H1 (cell line): Measurements from ENCODE around the gene ACTN3. TPM values are rescaled to one million over a fixed set of nuclear protein-coding genes. Genes with fewer than 3 reads are reported as not detected.

ENCODE experiments used
- CTCF ChIA-PET: fragments of 300-600 bp; sonication (Branson Sonifier 250); formaldehyde crosslinking; loops from one replicate; lab custom pipeline; 2021; ENCODE audit not compliant: partially characterized antibody; lab: Charles Lee
- POLR2A ChIA-PET: fragments of 300-600 bp; sonication (Branson Sonifier 250); formaldehyde crosslinking; loops from one replicate; lab custom pipeline; 2021; ENCODE audit warnings: inconsistent platforms; ENCODE audit not compliant: partially characterized antibody; lab: Charles Lee
- DNase-seq, 2 experiments: peaks; one replicate each; pipeline versions ENCODE4 v3.0.0 to v3.0.0-alpha.2; 2010 to 2022; ENCODE audit warnings: low spot score in 2 of 2, low read depth in 1 of 2, mixed read lengths in 1 of 2
- FAIRE-seq: peaks from 2 replicates; lab custom pipeline; 2011; peaks lifted over from hg19 to GRCh38; lab: Jason Lieb, UNC
- H2AFZ ChIP-seq: 2 replicates; pipeline ENCODE4 v1.8.1; 2012; ENCODE audit warnings: low read length, inconsistent platforms
- H2AK5ac ChIP-seq: 2 replicates; pipeline ENCODE4 v1.6.1; 2013; ENCODE audit warnings: low read depth, low read length
- H2BK120ac ChIP-seq: replicated peaks from 2 replicates; pipeline ENCODE3; 2013; ENCODE audit warnings: low read depth, low read length, inconsistent platforms
- H2BK12ac ChIP-seq: 2 replicates; pipeline ENCODE4 v1.6.1; 2013; ENCODE audit warnings: low read depth, low read length
- H2BK15ac ChIP-seq: 2 replicates; pipeline ENCODE4 v1.6.1; 2013; ENCODE audit warnings: low read length
- H2BK20ac ChIP-seq: 2 replicates; pipeline ENCODE4 v1.6.1; 2013; ENCODE audit warnings: low read length
- H2BK5ac ChIP-seq: 2 replicates; pipeline ENCODE4 v1.6.1; 2013; ENCODE audit warnings: low read depth, low read length
- H3K14ac ChIP-seq: 2 replicates; pipeline ENCODE4 v1.6.1; 2013; ENCODE audit warnings: inconsistent platforms; ENCODE audit not compliant: insufficient read length
- H3K18ac ChIP-seq: 2 replicates; pipeline ENCODE4 v1.6.1; 2013; ENCODE audit warnings: low read length; ENCODE audit errors: extremely low read depth
- H3K23ac ChIP-seq: 2 replicates; pipeline ENCODE4 v1.6.1; 2013; ENCODE audit warnings: inconsistent platforms; ENCODE audit not compliant: insufficient read length
- H3K23me2 ChIP-seq: 2 replicates; pipeline ENCODE4 v1.6.1; 2013; ENCODE audit warnings: low read depth, low read length
- H3K27ac ChIP-seq: 2 replicates; pipeline ENCODE4 v1.6.1; 2011; ENCODE audit warnings: low read depth, low read length, inconsistent platforms
- H3K27me3 ChIP-seq, 4 experiments: replicated peaks in 1 of 4; 1 replicate in 1 of 4; 2 replicates in 3 of 4; pipeline versions ENCODE4 v1.6.1 to v1.8.1; 2011 to 2013; ENCODE audit warnings: low read length in 3 of 4, mild to moderate bottlenecking in 3 of 4, inconsistent platforms in 2 of 4, mixed read lengths in 2 of 4, moderate library complexity in 1 of 4; ENCODE audit not compliant: control insufficient read depth in 3 of 4, insufficient read depth in 3 of 4; ENCODE audit errors: extremely low read depth in 1 of 4
- H3K36me3 ChIP-seq, 4 experiments: 2 replicates each; pipeline versions ENCODE4 v1.6.1 to v1.8.1; 2011 to 2013; ENCODE audit warnings: mild to moderate bottlenecking in 4 of 4, low read length in 3 of 4, moderate library complexity in 2 of 4, control low read depth in 1 of 4, inconsistent platforms in 1 of 4; ENCODE audit not compliant: insufficient read depth in 4 of 4, control insufficient read depth in 2 of 4
- H3K4ac ChIP-seq: replicated peaks from 2 replicates; pipeline ENCODE3; 2013; ENCODE audit warnings: low read length, low read depth, mixed read lengths, inconsistent platforms; ENCODE audit not compliant: insufficient read length
- H3K4me1 ChIP-seq, 4 experiments: replicated peaks in 1 of 4; 1 replicate in 1 of 4; 2 replicates in 3 of 4; pipeline versions ENCODE4 v1.6.1 to v1.8.1; 2011 to 2013; ENCODE audit warnings: low read length in 3 of 4, inconsistent platforms in 2 of 4, mixed read lengths in 1 of 4; ENCODE audit not compliant: insufficient read depth in 4 of 4, control insufficient read depth in 3 of 4
- H3K4me2 ChIP-seq, 2 experiments: 2 replicates each; pipeline versions ENCODE4 v1.6.1 to v1.8.1; 2011 to 2013; ENCODE audit warnings: low read depth in 2 of 2, low read length in 2 of 2, control low read depth in 1 of 2, inconsistent platforms in 1 of 2, mild to moderate bottlenecking in 1 of 2; ENCODE audit not compliant: insufficient read depth in 1 of 2
- H3K4me3 ChIP-seq, 4 experiments: fragments of 200-600, 300-600 bp in 1 of 4; sonication (generic), shearing (Covaris generic), sonication (Bioruptor Twin) in 1 of 4; 2 replicates each; pipeline versions ENCODE4 v1.5.1 to v1.8.1; 2011 to 2016; ENCODE audit warnings: low read length in 4 of 4, low read depth in 3 of 4, control low read depth in 2 of 4, inconsistent platforms in 2 of 4, mild to moderate bottlenecking in 2 of 4, mixed read lengths in 1 of 4, moderate library complexity in 1 of 4; ENCODE audit not compliant: insufficient read depth in 2 of 4; ENCODE audit errors: extremely low read depth in 1 of 4
- H3K56ac ChIP-seq: replicated peaks from 2 replicates; pipeline ENCODE3; 2013; ENCODE audit warnings: low read depth, mild to moderate bottlenecking, mixed read lengths, low read length, inconsistent platforms; ENCODE audit not compliant: insufficient read length
- H3K79me1 ChIP-seq: 2 replicates; pipeline ENCODE4 v1.6.1; 2013; ENCODE audit warnings: low read depth, low read length, control low read depth
- H3K79me2 ChIP-seq, 2 experiments: 2 replicates each; pipeline versions ENCODE4 v1.6.1 to v1.8.1; 2012 to 2013; ENCODE audit warnings: low read length in 2 of 2, mild to moderate bottlenecking in 2 of 2, inconsistent platforms in 1 of 2; ENCODE audit not compliant: insufficient read depth in 2 of 2, control insufficient read depth in 1 of 2
- H3K9ac ChIP-seq, 4 experiments: replicated peaks in 1 of 4; 1 replicate in 1 of 4; 2 replicates in 3 of 4; pipeline versions ENCODE4 v1.6.1 to v1.8.1; 2011 to 2013; ENCODE audit warnings: low read depth in 3 of 4, low read length in 3 of 4, control low read depth in 2 of 4, mild to moderate bottlenecking in 2 of 4, moderate library complexity in 2 of 4, inconsistent platforms in 1 of 4; ENCODE audit errors: extremely low read depth in 1 of 4
- H3K9me3 ChIP-seq, 2 experiments: 2 replicates each; pipeline versions ENCODE4 v1.6.1 to v1.8.1; 2012 to 2013; ENCODE audit warnings: mild to moderate bottlenecking in 2 of 2, moderate library complexity in 2 of 2, control low read depth in 1 of 2, inconsistent platforms in 1 of 2, low read depth in 1 of 2, low read length in 1 of 2, mixed read lengths in 1 of 2; ENCODE audit not compliant: insufficient read depth in 2 of 2
- H4K20me1 ChIP-seq, 2 experiments: replicated peaks in 1 of 2; 2 replicates each; pipeline versions ENCODE3 to v1.8.1; 2011 to 2013; ENCODE audit warnings: inconsistent platforms in 2 of 2, low read length in 2 of 2, mild to moderate bottlenecking in 1 of 2; ENCODE audit not compliant: insufficient read depth in 2 of 2, control insufficient read depth in 1 of 2
- H4K5ac ChIP-seq: 2 replicates; pipeline ENCODE4 v1.6.1; 2013; ENCODE audit warnings: low read length, low read depth, mixed read lengths, inconsistent platforms; ENCODE audit not compliant: insufficient read length
- H4K8ac ChIP-seq: 2 replicates; pipeline ENCODE4 v1.8.0; 2013; ENCODE audit warnings: mild to moderate bottlenecking, moderate library complexity, low read length, inconsistent platforms; ENCODE audit not compliant: insufficient read depth; ENCODE audit errors: extremely low read depth
- H4K91ac ChIP-seq: replicated peaks from 2 replicates; pipeline ENCODE3; 2013; ENCODE audit warnings: low read length, mixed read lengths, inconsistent platforms; ENCODE audit not compliant: insufficient read length
- ATF3 ChIP-seq: IDR thresholded peaks from 2 replicates; pipeline ENCODE4 v1.6.1; 2011; ENCODE audit warnings: low read depth, mild to moderate bottlenecking, low read length; ENCODE audit not compliant: insufficient read depth
- EGR1 ChIP-seq: IDR thresholded peaks from 2 replicates; pipeline ENCODE4 v1.6.1; 2011; ENCODE audit warnings: low read depth, low read length, borderline replicate concordance
- FOSL1 ChIP-seq: IDR thresholded peaks from 2 replicates; pipeline ENCODE4 v1.6.1; 2011; ENCODE audit warnings: mild to moderate bottlenecking, low read depth, low read length, moderate library complexity; ENCODE audit not compliant: insufficient read depth
- GABPA ChIP-seq: IDR thresholded peaks from 2 replicates; pipeline ENCODE4 v1.6.1; 2011; ENCODE audit warnings: mild to moderate bottlenecking, low read length, moderate library complexity, borderline replicate concordance; ENCODE audit not compliant: insufficient read depth
- JUN ChIP-seq: IDR thresholded peaks from 2 replicates; pipeline ENCODE4 v1.6.1; 2011; ENCODE audit warnings: low read depth, mild to moderate bottlenecking, improper control_type of control experiment, low read length
- KDM1A ChIP-seq: fragments of 200-600, 300-600 bp; sonication (generic); IDR thresholded peaks from 2 replicates; pipeline ENCODE4 v1.7.1; 2016; ENCODE audit warnings: mild to moderate bottlenecking, low read length, borderline replicate concordance
- NRF1 ChIP-seq: IDR thresholded peaks from 2 replicates; pipeline ENCODE4 v1.6.1; 2011; ENCODE audit warnings: mild to moderate bottlenecking, low read depth, low read length, improper control_type of control experiment
- POU5F1 ChIP-seq: IDR thresholded peaks from 2 replicates; pipeline ENCODE4 v1.6.1; 2011; ENCODE audit warnings: low read depth, mild to moderate bottlenecking, low read length, moderate library complexity
- RXRA ChIP-seq: IDR thresholded peaks from 2 replicates; pipeline ENCODE4 v1.6.1; 2011; ENCODE audit warnings: low read depth, mild to moderate bottlenecking, low read length, moderate library complexity; ENCODE audit not compliant: insufficient read depth
- SAP30 ChIP-seq: fragments of 300-600 bp; sonication (generic); IDR thresholded peaks from 2 replicates; pipeline ENCODE4 v1.7.1; 2012; ENCODE audit warnings: low read length, moderate library complexity, mild to moderate bottlenecking, inconsistent platforms; ENCODE audit not compliant: insufficient read depth, insufficient replicate concordance
- SIX5 ChIP-seq: IDR thresholded peaks from 2 replicates; pipeline ENCODE4 v1.6.1; 2011; ENCODE audit warnings: mild to moderate bottlenecking, low read depth, low read length
- TAF1 ChIP-seq: IDR thresholded peaks from 2 replicates; pipeline ENCODE4 v1.6.1; 2011; ENCODE audit warnings: mild to moderate bottlenecking, low read depth, low read length
- TEAD4 ChIP-seq: IDR thresholded peaks from 2 replicates; pipeline ENCODE4 v1.6.1; 2012; ENCODE audit warnings: low read depth, low read length, inconsistent platforms, mixed read lengths
- whole genome bisulfite sequencing, 2 experiments: shearing (Covaris generic) in 1 of 2; methylation state at CpG; one replicate each; pipeline versions ENCODE4 v1.1.6 to v1.1.7; 2013 to 2015; ENCODE audit warnings: low lambda C conversion rate in 2 of 2, mixed read lengths in 2 of 2, inconsistent platforms in 1 of 2, low coverage in 1 of 2, missing lambda C conversion rate in 1 of 2; ENCODE audit not compliant: insufficient replicate concordance in 2 of 2, insufficient coverage in 1 of 2, insufficient read length in 1 of 2; ENCODE audit errors: extremely low coverage in 1 of 2, missing lambda C conversion rate in 1 of 2; 5-methylcytosine and 5-hydroxymethylcytosine counted together
- polyA plus RNA-seq, 7 experiments: library from polyadenylated mRNA; depleted of rRNA in 3 of 7; stranded (reverse) in 5 of 7; unstranded in 2 of 7; fragments of >200 nt in 5 of 7; fragments of 200-250 nt in 2 of 7; gene quantifications; 1 replicate in 5 of 7; 2 replicates in 1 of 7; 4 replicates in 1 of 7; pipeline versions ENCODE4 v1.2.1 to v1.2.3, GENCODE V29; 2011 to 2013; ENCODE audit warnings: missing spikeins in 2 of 7, mixed read lengths in 2 of 7
- total RNA-seq: library from RNA; stranded (reverse); fragmentation: NEBNext Ultra II Directional; extraction: Animal tissue kit (Norgen Biotek cat#: 25700); gene quantifications from 2 replicates; pipeline ENCODE4 v1.2.1, GENCODE V29; 2021

The ACTN3 gene
- total and polyA plus RNA-seq, 2 of the 8 experiments (the other 6 are each of a cell fraction or from before 2014, with no cell fraction given), result 30.8 to 36.7 TPM

- H3K9ac ChIP-seq, result no peak overlapping the region
- no peaks in the 10 kb centered on the region for H3K79me2 ChIP-seq
- H3K36me3 ChIP-seq, result peaks cover 18 to 51% (median 44%) of the 10 kb centered on the region in 4 experiments
- H3K79me1 ChIP-seq, result no peaks in the 10 kb centered on the region
- peaks cover 0 to 2% (median 0%) of the 10 kb centered on the region in 4 experiments; a peak in 1 of 7 replicates for H3K4me1 ChIP-seq
- H3K14ac ChIP-seq, result no peak overlapping the region
- H3K27ac ChIP-seq, result no peak overlapping the region
- ChIA-PET CTCF (interaction anchor here (0.6 to 3.5 kb wide), 11 partner anchors 8 to 277 kb away, joined by 3 to 12 read pairs (median 3); partner anchors contain the start of genes ACTN3, RBM4B and ZDHHC24), POLR2A (interaction anchor here (1.0 to 7.4 kb wide), 9 partner anchors 9 to 116 kb away, joined by 3 to 54 read pairs (median 3); partner anchors contain the start of genes ACTN3, DPP3, RBM14 and RBM4B)
- H3K23me2 ChIP-seq, result no peaks in the 10 kb centered on the region
- H3K23ac ChIP-seq, result no peak overlapping the region
- H2BK15ac ChIP-seq, result no peak overlapping the region
- no peaks in the 10 kb centered on the region for H3K27me3 ChIP-seq
- H4K8ac ChIP-seq, result no peak overlapping the region
- DNase-seq, result no peak
- H2BK12ac ChIP-seq, result no peak overlapping the region
- no peak overlapping the region for H2BK120ac ChIP-seq
- no peak overlapping the region for H3K18ac ChIP-seq
- H4K20me1 ChIP-seq, result peaks cover 0 to 2% of the 10 kb centered on the region in 2 experiments
- TF ChIP-seq KDM1A (no peak), TEAD4 (no peak), NRF1 (no peak), ATF3 (no peak), RXRA (no peak), SIX5 (no peak), EGR1 (no peak), TAF1 (no peak), GABPA (no peak), SAP30 (no peak), FOSL1 (no peak), POU5F1 (no peak), JUN (no peak)
- H3K4me2 ChIP-seq, result no peak overlapping the region
- no peak overlapping the region for H3K4me3 ChIP-seq
- no peaks in the 10 kb centered on the region for H3K9me3 ChIP-seq
- H2BK5ac ChIP-seq, result no peak overlapping the region
- H2BK20ac ChIP-seq, result no peak overlapping the region
- no peak overlapping the region for H2AK5ac ChIP-seq
- H3K56ac ChIP-seq, result no peak overlapping the region
- 92% methylated on average over 9 of the region's 9 CpGs; no CpG with 5 or more reads in 1 of the 2 experiments for WGBS, 2 experiments
- H2AFZ ChIP-seq, result no peak overlapping the region
- H4K5ac ChIP-seq, result no peak overlapping the region
- H4K91ac ChIP-seq, result no peak overlapping the region
- no peak for FAIRE-seq
- H3K4ac ChIP-seq, result no peak overlapping the region
Measured at GRCh38 chr11:66561975-66562248, 15.2 kb downstream of the ACTN3 start.
